DOHH2 (cell line): Measurements from ENCODE around the gene SCAPER.

ENCODE experiments used
- CTCF ChIP-seq: fragments of 200-600 bp; sonication (generic); IDR thresholded peaks from one replicate; pipeline ENCODE4 v1.5.1; 2014; ENCODE audit warnings: antibody characterized with exemption, mild to moderate bottlenecking, low read depth, low read length; ENCODE audit not compliant: poor library complexity, severe bottlenecking
- EZH2phosphoT487 ChIP-seq: fragments of 200-600 bp; sonication (generic); IDR thresholded peaks from 2 replicates; pipeline ENCODE4 v1.6.1; 2017; ENCODE audit warnings: borderline replicate concordance, mild to moderate bottlenecking, antibody characterized with exemption, low read length, moderate library complexity, mixed read lengths

GRCh38 chr15:76337059-76337695 is 568.0 kb downstream of the SCAPER start:
- TF ChIP-seq CTCF (no peak), EZH2phosphoT487 (no peak)
